H1 (cell line): ENCODE results near the gene FAM171A1. TPM values are rescaled to one million over a fixed set of nuclear protein-coding genes. Genes with fewer than 3 reads are reported as not detected.

ENCODE experiments used
- KDM4A ChIP-seq: IDR thresholded peaks from one replicate; pipeline ENCODE4 v1.7.1; 2012; ENCODE audit warnings: low read depth, mild to moderate bottlenecking, moderate library complexity, low read length, inconsistent platforms; ENCODE audit not compliant: severe bottlenecking
- RXRA ChIP-seq: IDR thresholded peaks from 2 replicates; pipeline ENCODE4 v1.6.1; 2011; ENCODE audit warnings: low read depth, mild to moderate bottlenecking, low read length, moderate library complexity; ENCODE audit not compliant: insufficient read depth
- polyA plus RNA-seq, 7 experiments: library from polyadenylated mRNA; depleted of rRNA in 3 of 7; stranded (reverse) in 5 of 7; unstranded in 2 of 7; fragments of >200 nt in 5 of 7; fragments of 200-250 nt in 2 of 7; gene quantifications; 1 replicate in 5 of 7; 2 replicates in 1 of 7; 4 replicates in 1 of 7; pipeline versions ENCODE4 v1.2.1 to v1.2.3, GENCODE V29; 2011 to 2013; ENCODE audit warnings: missing spikeins in 2 of 7, mixed read lengths in 2 of 7
- total RNA-seq: library from RNA; stranded (reverse); fragmentation: NEBNext Ultra II Directional; extraction: Animal tissue kit (Norgen Biotek cat#: 25700); gene quantifications from 2 replicates; pipeline ENCODE4 v1.2.1, GENCODE V29; 2021

Gene FAM171A1
- total and polyA plus RNA-seq, 2 of the 8 experiments (the other 6 are each of a cell fraction or from before 2014, with no cell fraction given): 26.6 to 42.1 TPM

- TF ChIP-seq KDM4A: no peak
- TF ChIP-seq RXRA: no peak
These were observed 56.5 kb downstream of the FAM171A1 start (continued) for GRCh38 chr10:15314482-15315045.
